HepG2 (cell line): ENCODE data around the gene MGAT5. TPM values are rescaled to one million over a fixed set of nuclear protein-coding genes. Genes with fewer than 3 reads are reported as not detected.

Experiments
- ATAC-seq: fragments of 200-7000 bp; cut with Tn5 transposase; 3 replicates; pipeline ENCODE4 v1.9.1; 2020; ENCODE audit warnings: mild to moderate bottlenecking, moderate library complexity
- BruUV-seq: library from RNA; stranded (reverse); fragments of 400-500 nt; replicated peaks from 2 replicates; lab custom pipeline; 2021; lab: Mats Ljungman, UMichigan
- CTCF ChIA-PET: fragments of 300-600 bp; formaldehyde crosslinking; extraction: SDS; loops from one replicate; lab custom pipeline; 2021; ENCODE audit warnings: low total read pairs, inconsistent platforms, low intra/inter-chr PET ratio; lab: Yijun Ruan, JAX
- POLR2A ChIA-PET: fragments of 350-600 bp; sonication (Branson Sonifier 250); formaldehyde crosslinking; loops from one replicate; lab custom pipeline; 2020; ENCODE audit warnings: antibody characterized with exemption, inconsistent platforms; lab: Yijun Ruan, JAX
- DNase-seq: peaks from one replicate; pipeline ENCODE4 v3.0.0-alpha.2; 2015; ENCODE audit warnings: low spot score
- FAIRE-seq: peaks from 3 replicates; lab custom pipeline; 2011; peaks lifted over from hg19 to GRCh38; lab: Jason Lieb, UNC
- H2AFZ ChIP-seq: one replicate; pipeline ENCODE4 v1.6.1; 2011; ENCODE audit warnings: low read length, inconsistent platforms
- H3K27ac ChIP-seq: fragments of 300-600 bp; 3 replicates; pipeline ENCODE4 v1.8.0; 2011; ENCODE audit warnings: mixed run types, mild to moderate bottlenecking, mixed read lengths, low read length, inconsistent platforms; ENCODE audit not compliant: insufficient read depth; ENCODE audit errors: extremely low read length
- H3K27me3 ChIP-seq, 2 experiments: fragments of 200-600 bp in 1 of 2; 2 replicates in 1 of 2; 3 replicates in 1 of 2; pipeline versions ENCODE4 v1.6.0 to v1.8.0; 2011; ENCODE audit warnings: low read length in 2 of 2, mild to moderate bottlenecking in 2 of 2, moderate library complexity in 2 of 2, inconsistent platforms in 1 of 2; ENCODE audit not compliant: insufficient read depth in 2 of 2, control insufficient read depth in 1 of 2
- H3K36me3 ChIP-seq, 2 experiments: fragments of 200-600 bp in 1 of 2; replicated peaks in 1 of 2; 2 replicates in 1 of 2; 3 replicates in 1 of 2; pipeline versions ENCODE4 v1.5.1 to v1.8.0; 2011; ENCODE audit warnings: low read length in 2 of 2, inconsistent platforms in 1 of 2; ENCODE audit not compliant: insufficient read depth in 2 of 2, control insufficient read depth in 1 of 2
- H3K4me1 ChIP-seq: 2 replicates; pipeline ENCODE4 v1.5.1; 2012; ENCODE audit warnings: low read length, inconsistent platforms; ENCODE audit not compliant: insufficient read depth
- H3K4me2 ChIP-seq: 2 replicates; pipeline ENCODE4 v1.6.0; 2011; ENCODE audit warnings: low read depth, low read length, inconsistent platforms
- H3K4me3 ChIP-seq, 3 experiments: fragments of 200-600 bp in 1 of 3; sonication (generic), shearing (Covaris generic) in 1 of 3; replicated peaks in 1 of 3; 2 replicates each; pipeline ENCODE4 v1.5.1; 2011 to 2016; ENCODE audit warnings: low read length in 3 of 3, inconsistent platforms in 2 of 3, low read depth in 2 of 3, mild to moderate bottlenecking in 2 of 3, control low read depth in 1 of 3, mixed read lengths in 1 of 3; ENCODE audit not compliant: insufficient read depth in 1 of 3
- H3K79me2 ChIP-seq: one replicate; pipeline ENCODE4 v1.6.1; 2011; ENCODE audit warnings: low read length, inconsistent platforms; ENCODE audit not compliant: insufficient read depth
- H3K9ac ChIP-seq: 2 replicates; pipeline ENCODE4 v1.6.0; 2011; ENCODE audit warnings: mild to moderate bottlenecking, low read depth, low read length, inconsistent platforms; ENCODE audit not compliant: insufficient read depth
- H3K9me3 ChIP-seq: 2 replicates; pipeline ENCODE4 v1.5.1; 2012; ENCODE audit warnings: mild to moderate bottlenecking, low read length
- H4K20me1 ChIP-seq: 2 replicates; pipeline ENCODE4 v1.6.0; 2011; ENCODE audit warnings: inconsistent platforms, mild to moderate bottlenecking, low read length, moderate library complexity; ENCODE audit not compliant: insufficient read depth
- ATF1 ChIP-seq: IDR thresholded peaks from 2 replicates; pipeline ENCODE4 v1.6.1; 2016; ENCODE audit warnings: mild to moderate bottlenecking, control low read depth
- ZBTB40 ChIP-seq, 2 experiments: fragments of 450-650 bp in 1 of 2; sonication (generic) in 1 of 2; formaldehyde crosslinking in 1 of 2; IDR thresholded peaks; 2 replicates each; pipeline versions ENCODE4 v1.6.1 to v1.8.0; 2016 to 2022; ENCODE audit warnings: antibody characterized with exemption in 1 of 2, mild to moderate bottlenecking in 1 of 2, missing genetic modification reagents in 1 of 2
- ZNF224 ChIP-seq: sonication (generic); formaldehyde crosslinking; IDR thresholded peaks from 2 replicates; pipeline ENCODE4 v1.5.0; 2020; ENCODE audit warnings: mild to moderate bottlenecking, missing genetic modification reagents
- ZNF264 ChIP-seq: sonication (generic); formaldehyde crosslinking; IDR thresholded peaks from 2 replicates; pipeline ENCODE4 v1.4.0; 2020; ENCODE audit warnings: missing genetic modification reagents
- WGBS: methylation state at CpG from one replicate; pipeline ENCODE4 v1.1.6; 2017; ENCODE audit warnings: low lambda C conversion rate; 5-methylcytosine and 5-hydroxymethylcytosine counted together
- in situ Hi-C: cut with HindIII; loops from 2 replicates; pipeline ENCODE4 v1.10.0; 2017; ENCODE audit warnings: low pct_unique_long_range_greater_than_20kb; ENCODE audit not compliant: extremely low pct_ligation_motif_present
- intact Hi-C: fragments of 100-400 bp; cut with micrococcal nuclease; formaldehyde crosslinking; loops from one replicate; pipeline ENCODE4 v1.10.0; 2022; ENCODE audit not compliant: unreplicated experiment
- polyA plus RNA-seq, 8 experiments: library from polyadenylated mRNA; depleted of rRNA in 3 of 8; stranded (reverse) in 7 of 8; unstranded in 1 of 8; fragments of >200 nt; fragmentation: Illumina TruSeq in 4 of 8; extraction: Trizol in 4 of 8; gene quantifications; 2 replicates each; pipeline versions ENCODE4 v1.2.1 to v1.2.3, GENCODE V29; 2011 to 2016; ENCODE audit warnings: low read depth in 4 of 8, missing spikeins in 1 of 8, mixed read lengths in 1 of 8; ENCODE audit not compliant: insufficient read depth in 1 of 8
- total RNA-seq, 5 experiments: library from RNA; depleted of rRNA; stranded (reverse); fragments of >200 nt; fragmentation: Illumina TruSeq; extraction: Trizol; gene quantifications; 2 replicates each; pipeline ENCODE4 v1.2.3, GENCODE V29; 2016; ENCODE audit warnings: low read depth in 1 of 5
- TF ChIP-seq, protein P1 (sequence below): sonication (generic); formaldehyde crosslinking; IDR thresholded peaks from 2 replicates; pipeline ENCODE4 v1.4.0; 2020; ENCODE audit warnings: missing genetic modification reagents

Gene MGAT5
- total and polyA plus RNA-seq, 2 of the 13 experiments (the other 11 are each of a cell fraction or from before 2014, with no cell fraction given), result 33.1 to 60.2 TPM

GRCh38 chr2:134412639-134412999 is 158.7 kb downstream of the MGAT5 start (continued):
- no peak for TF ChIP-seq ZNF224

DNA sequence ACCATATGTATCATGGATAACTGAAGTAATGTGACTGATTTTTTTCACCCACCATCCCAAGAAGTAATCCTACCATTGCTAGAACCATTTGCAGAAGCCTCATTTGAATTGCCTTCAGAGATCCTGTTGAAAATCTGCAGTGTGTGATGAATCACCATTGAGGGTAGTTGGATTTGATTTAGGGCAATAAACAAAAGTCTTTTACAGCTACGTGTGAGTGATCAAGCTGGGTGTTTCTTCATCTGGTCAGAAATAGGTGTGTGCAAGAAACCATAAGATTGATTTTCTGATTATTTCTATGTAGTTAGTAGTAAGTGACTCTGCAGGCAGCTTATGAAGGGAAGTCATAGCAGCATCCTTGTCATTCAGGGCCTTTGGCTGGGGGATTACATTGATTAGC is 159.6 kb downstream of the MGAT5 start:
- intact Hi-C loops, result loop anchor here (2.0 to 5.0 kb wide), 6 partner anchors 45 to 526 kb away; partner anchors contain the start of gene CCNT2
- Histone ChIP-seq H3K27me3 (no peaks in the 10 kb centered on the region), H2AFZ (no peak overlapping the region), H4K20me1 (peaks cover 10% of the 10 kb centered on the region; the same call in 1 of the 2 replicates), H3K4me2 (peak overlapping the region; percentile 83), H3K36me3 (peaks cover 2 to 14% of the 10 kb centered on the region in 2 experiments; a peak in 4 of 5 replicates), H3K79me2 (peaks cover 63% of the 10 kb centered on the region), H3K9ac (peak overlapping the region; percentile 84), H3K27ac (peak overlapping the region; percentile 89), H3K4me1 (peaks cover 65% of the 10 kb centered on the region), H3K4me3 (peak overlapping the region; percentile 68 to 74 (median 69)), H3K9me3 (no peaks in the 10 kb centered on the region)
- ChIA-PET CTCF (interaction anchor here (4.1 kb wide), 1 partner anchor 37 kb away, joined by 34 read pairs; no protein-coding TSS in a partner anchor), POLR2A (interaction anchor here (0.7 to 5.9 kb wide), 6 partner anchors 11 to 294 kb away, joined by 3 to 124 read pairs (median 25); no protein-coding TSS in a partner anchor)
- ATAC-seq (no peak), DNase-seq (no peak), FAIRE-seq (no peak)
- BruUV-seq, result no TSS peak
- in situ Hi-C loops, result loop anchor here (5.0 to 10.0 kb wide), 2 partner anchors 169 to 291 kb away; no protein-coding TSS in a partner anchor
- WGBS, result 20% methylated on average over 1 of the region's 1 CpG
- no peak for TF ChIP-seq ZNF264 (CRISPR knock-in tag)
- no peak for TF ChIP-seq ZBTB40 (IDR thresholded peaks at IDR 0.05)
- TF ChIP-seq ZBTB40 (CRISPR knock-in tag; IDR thresholded peaks at IDR 0.05), result no peak
- TF ChIP-seq ATF1 (CRISPR knock-in tag), result no peak
- TF ChIP-seq, protein P1, sequence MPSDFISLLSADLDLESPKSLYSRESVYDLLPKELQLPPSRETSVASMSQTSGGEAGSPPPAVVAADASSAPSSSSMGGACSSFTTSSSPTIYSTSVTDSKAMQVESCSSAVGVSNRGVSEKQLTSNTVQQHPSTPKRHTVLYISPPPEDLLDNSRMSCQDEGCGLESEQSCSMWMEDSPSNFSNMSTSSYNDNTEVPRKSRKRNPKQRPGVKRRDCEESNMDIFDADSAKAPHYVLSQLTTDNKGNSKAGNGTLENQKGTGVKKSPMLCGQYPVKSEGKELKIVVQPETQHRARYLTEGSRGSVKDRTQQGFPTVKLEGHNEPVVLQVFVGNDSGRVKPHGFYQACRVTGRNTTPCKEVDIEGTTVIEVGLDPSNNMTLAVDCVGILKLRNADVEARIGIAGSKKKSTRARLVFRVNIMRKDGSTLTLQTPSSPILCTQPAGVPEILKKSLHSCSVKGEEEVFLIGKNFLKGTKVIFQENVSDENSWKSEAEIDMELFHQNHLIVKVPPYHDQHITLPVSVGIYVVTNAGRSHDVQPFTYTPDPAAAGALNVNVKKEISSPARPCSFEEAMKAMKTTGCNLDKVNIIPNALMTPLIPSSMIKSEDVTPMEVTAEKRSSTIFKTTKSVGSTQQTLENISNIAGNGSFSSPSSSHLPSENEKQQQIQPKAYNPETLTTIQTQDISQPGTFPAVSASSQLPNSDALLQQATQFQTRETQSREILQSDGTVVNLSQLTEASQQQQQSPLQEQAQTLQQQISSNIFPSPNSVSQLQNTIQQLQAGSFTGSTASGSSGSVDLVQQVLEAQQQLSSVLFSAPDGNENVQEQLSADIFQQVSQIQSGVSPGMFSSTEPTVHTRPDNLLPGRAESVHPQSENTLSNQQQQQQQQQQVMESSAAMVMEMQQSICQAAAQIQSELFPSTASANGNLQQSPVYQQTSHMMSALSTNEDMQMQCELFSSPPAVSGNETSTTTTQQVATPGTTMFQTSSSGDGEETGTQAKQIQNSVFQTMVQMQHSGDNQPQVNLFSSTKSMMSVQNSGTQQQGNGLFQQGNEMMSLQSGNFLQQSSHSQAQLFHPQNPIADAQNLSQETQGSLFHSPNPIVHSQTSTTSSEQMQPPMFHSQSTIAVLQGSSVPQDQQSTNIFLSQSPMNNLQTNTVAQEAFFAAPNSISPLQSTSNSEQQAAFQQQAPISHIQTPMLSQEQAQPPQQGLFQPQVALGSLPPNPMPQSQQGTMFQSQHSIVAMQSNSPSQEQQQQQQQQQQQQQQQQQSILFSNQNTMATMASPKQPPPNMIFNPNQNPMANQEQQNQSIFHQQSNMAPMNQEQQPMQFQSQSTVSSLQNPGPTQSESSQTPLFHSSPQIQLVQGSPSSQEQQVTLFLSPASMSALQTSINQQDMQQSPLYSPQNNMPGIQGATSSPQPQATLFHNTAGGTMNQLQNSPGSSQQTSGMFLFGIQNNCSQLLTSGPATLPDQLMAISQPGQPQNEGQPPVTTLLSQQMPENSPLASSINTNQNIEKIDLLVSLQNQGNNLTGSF, result no peak
